ENCODE results near the gene MEI4.
A peak's percentile ranks its signal among the peaks of the same experiment; 100 is the strongest.
"Not testable (repeated sequence)": the region's sequence is repeated elsewhere in the genome, so short reads cannot be mapped to it uniquely, and the experiment has no call there.

The MEI4 gene

GRCh38 chr6:77715588-77715987 lies 62.7 kb downstream of the MEI4 start:
- H3K4me2 ChIP-seq = no peak overlapping the region
- no peak overlapping the region for H3K9ac ChIP-seq
- no peak overlapping the region for H3K27ac ChIP-seq
- H2AFZ ChIP-seq (ENCODE audit: low read depth) = no peak overlapping the region
- no peak for TF ChIP-seq CTCF (conservative IDR thresholded peaks at IDR 0.05; ENCODE audit: low read depth, low read length)
- no peaks in the 10 kb centered on the region for H3K36me3 ChIP-seq (ENCODE audit: insufficient read depth)
- H3K79me2 ChIP-seq (ENCODE audit: insufficient read depth, low read depth) = no peaks in the 10 kb centered on the region
- H3K27me3 ChIP-seq (ENCODE audit: insufficient read depth, low read depth) = no peaks in the 10 kb centered on the region
- no peaks in the 10 kb centered on the region for H4K20me1 ChIP-seq (ENCODE audit: insufficient read depth)
- H3K4me1 ChIP-seq (ENCODE audit: low read depth, poor library complexity, severe bottlenecking) = no peaks in the 10 kb centered on the region
- no peak overlapping the region for H3K4me3 ChIP-seq (IDR thresholded peaks at IDR 0.05; ENCODE audit: insufficient read depth, low read depth, low read length)

GRCh38 chr6:77716311-77716710 lies 63.5 kb downstream of the MEI4 start:
- TF ChIP-seq CTCF (conservative IDR thresholded peaks at IDR 0.05; ENCODE audit: low read depth, low read length) = no peak

GRCh38 chr6:77736010-77736409 lies 83.2 kb downstream of the MEI4 start:
- H3K4me1 ChIP-seq (ENCODE audit: low read depth, poor library complexity, severe bottlenecking); H3K4me2 ChIP-seq; H3K27me3 ChIP-seq (ENCODE audit: insufficient read depth, low read depth); H2AFZ ChIP-seq (ENCODE audit: low read depth); H3K27ac ChIP-seq; H3K4me3 ChIP-seq (IDR thresholded peaks at IDR 0.05; ENCODE audit: insufficient read depth, low read depth, low read length); H4K20me1 ChIP-seq (ENCODE audit: insufficient read depth); H3K36me3 ChIP-seq (ENCODE audit: insufficient read depth); H3K9ac ChIP-seq; H3K79me2 ChIP-seq (ENCODE audit: insufficient read depth, low read depth): not testable (repeated sequence)

More at GRCh38 chr6:77716311-77716710, 63.5 kb downstream of the MEI4 start:
- H3K27ac ChIP-seq = no peak overlapping the region
- H3K9ac ChIP-seq = no peak overlapping the region
- H3K27me3 ChIP-seq (ENCODE audit: insufficient read depth, low read depth) = no peaks in the 10 kb centered on the region
- no peak overlapping the region for H3K4me2 ChIP-seq
- H3K4me1 ChIP-seq (ENCODE audit: low read depth, poor library complexity, severe bottlenecking) = no peaks in the 10 kb centered on the region
- no peak overlapping the region for H3K4me3 ChIP-seq (IDR thresholded peaks at IDR 0.05; ENCODE audit: insufficient read depth, low read depth, low read length)
- H3K79me2 ChIP-seq (ENCODE audit: insufficient read depth, low read depth) = no peaks in the 10 kb centered on the region
- no peaks in the 10 kb centered on the region for H4K20me1 ChIP-seq (ENCODE audit: insufficient read depth)
- H2AFZ ChIP-seq (ENCODE audit: low read depth) = no peak overlapping the region
- H3K36me3 ChIP-seq (ENCODE audit: insufficient read depth) = no peaks in the 10 kb centered on the region

GRCh38 chr6:77740380-77740779 lies 87.5 kb downstream of the MEI4 start:
- H3K4me2 ChIP-seq = no peak overlapping the region
- no peak overlapping the region for H2AFZ ChIP-seq (ENCODE audit: low read depth)
- no peak overlapping the region for H3K27ac ChIP-seq
- no peaks in the 10 kb centered on the region for H3K4me1 ChIP-seq (ENCODE audit: low read depth, poor library complexity, severe bottlenecking)
- H3K9ac ChIP-seq = no peak overlapping the region
- no peaks in the 10 kb centered on the region for H3K27me3 ChIP-seq (ENCODE audit: insufficient read depth, low read depth)
- H3K4me3 ChIP-seq (IDR thresholded peaks at IDR 0.05; ENCODE audit: insufficient read depth, low read depth, low read length) = no peak overlapping the region
- H3K36me3 ChIP-seq (ENCODE audit: insufficient read depth) = no peaks in the 10 kb centered on the region
- TF ChIP-seq CTCF (conservative IDR thresholded peaks at IDR 0.05; ENCODE audit: low read depth, low read length) = peak; percentile 59
- H3K79me2 ChIP-seq (ENCODE audit: insufficient read depth, low read depth) = no peaks in the 10 kb centered on the region
- H4K20me1 ChIP-seq (ENCODE audit: insufficient read depth) = no peaks in the 10 kb centered on the region

- H3K4me1 ChIP-seq (ENCODE audit: low read depth, poor library complexity, severe bottlenecking); H3K79me2 ChIP-seq (ENCODE audit: insufficient read depth, low read depth); H3K36me3 ChIP-seq (ENCODE audit: insufficient read depth); H3K27ac ChIP-seq; H3K9ac ChIP-seq; H4K20me1 ChIP-seq (ENCODE audit: insufficient read depth); H3K27me3 ChIP-seq (ENCODE audit: insufficient read depth, low read depth); H3K4me3 ChIP-seq (IDR thresholded peaks at IDR 0.05; ENCODE audit: insufficient read depth, low read depth, low read length); H2AFZ ChIP-seq (ENCODE audit: low read depth); H3K4me2 ChIP-seq: not testable (repeated sequence)
Observed at GRCh38 chr6:77752156-77752555, 99.3 kb downstream of the MEI4 start.
